ENCODE results near the gene FNTB. TPM values are rescaled to one million over a fixed set of nuclear protein-coding genes. Genes with fewer than 3 reads are reported as not detected.
A peak's percentile ranks its signal among the peaks of the same experiment; 100 is the strongest.

The FNTB gene
- total and polyA plus RNA-seq, 2 of the 8 experiments (the other 6 are each of a cell fraction or from before 2014, with no cell fraction given) = 16.0 to 20.7 TPM

DNA sequence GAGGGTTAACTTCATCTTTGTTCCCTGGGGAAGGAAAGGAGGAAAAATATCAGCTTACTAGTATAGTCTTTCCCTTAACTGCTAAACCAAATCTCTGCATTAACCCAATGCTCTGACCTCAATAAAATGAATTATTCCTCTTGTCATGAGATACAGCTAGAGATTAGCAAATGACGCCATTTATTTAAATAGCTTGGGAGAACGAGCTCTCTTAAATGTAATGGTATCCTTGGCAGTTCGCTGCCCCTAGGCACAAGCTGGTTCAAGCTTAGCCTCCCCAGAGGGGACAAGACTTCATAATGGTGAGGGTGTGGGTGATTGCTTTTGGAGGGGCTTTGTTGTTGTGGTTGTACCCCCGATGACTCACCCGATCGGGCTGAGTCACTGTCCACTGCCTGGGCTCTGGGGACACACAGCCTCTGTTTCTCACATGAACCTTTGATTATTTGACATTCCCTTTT, 19.6 kb downstream of the FNTB start:
- H3K56ac ChIP-seq (replicated peaks; ENCODE audit: insufficient read length, low read depth, low read length) = no peak overlapping the region
- H2AFZ ChIP-seq (ENCODE audit: low read length) = no peak overlapping the region
- no peak for DNase-seq (ENCODE audit: low read depth in 1 of 2, low spot score in 2 of 2)
- H3K27me3 ChIP-seq (replicated peaks in 1 of 4; ENCODE audit: control insufficient read depth in 3 of 4, extremely low read depth in 1 of 4, insufficient read depth in 3 of 4, low read length in 3 of 4) = no peaks in the 10 kb centered on the region
- no peak overlapping the region for H2BK5ac ChIP-seq (ENCODE audit: low read depth, low read length)
- H3K23me2 ChIP-seq (ENCODE audit: low read depth, low read length) = no peaks in the 10 kb centered on the region; the same call in 1 of the 2 replicates
- H2AK5ac ChIP-seq (ENCODE audit: low read depth, low read length) = no peak overlapping the region
- H3K4me2 ChIP-seq (ENCODE audit: insufficient read depth in 1 of 2, low read depth in 2 of 2, low read length in 2 of 2) = no peak overlapping the region
- H3K9ac ChIP-seq (replicated peaks in 1 of 4; ENCODE audit: extremely low read depth in 1 of 4, low read depth in 3 of 4, low read length in 3 of 4) = no peak overlapping the region
- 92% methylated on average over 6 of the region's 6 CpGs; no CpG with 5 or more reads in 1 of the 2 experiments for WGBS, 2 experiments (ENCODE audit: extremely low coverage in 1 of 2, insufficient coverage in 1 of 2, insufficient read length in 1 of 2, insufficient replicate concordance in 2 of 2, low coverage in 1 of 2, low lambda C conversion rate in 2 of 2, missing lambda C conversion rate in 1 of 2)
- H4K5ac ChIP-seq (ENCODE audit: insufficient read length, low read depth, low read length) = no peak overlapping the region
- no peak overlapping the region for H3K4ac ChIP-seq (replicated peaks; ENCODE audit: insufficient read length, low read depth, low read length)
- H3K4me3 ChIP-seq (ENCODE audit: extremely low read depth in 1 of 4, insufficient read depth in 2 of 4, low read depth in 3 of 4, low read length in 4 of 4) = no peak overlapping the region
- H4K8ac ChIP-seq (ENCODE audit: extremely low read depth, insufficient read depth, low read length) = no peak overlapping the region
- no peak for TF ChIP-seq PHF8 (conservative IDR thresholded peaks at IDR 0.05; ENCODE audit: low read depth, low read length)
- no peak for TF ChIP-seq SRF (IDR thresholded peaks at IDR 0.05; ENCODE audit: low read depth, low read length)
- no peak for TF ChIP-seq TBP (IDR thresholded peaks at IDR 0.05; ENCODE audit: low read depth, low read length)
- no peak for TF ChIP-seq NRF1 (IDR thresholded peaks at IDR 0.05; ENCODE audit: low read depth, low read length)
- TF ChIP-seq SIX5 (IDR thresholded peaks at IDR 0.05; ENCODE audit: low read depth, low read length) = no peak
- no peak for TF ChIP-seq SP4 (IDR thresholded peaks at IDR 0.05; ENCODE audit: low read length)
- TF ChIP-seq JUN (IDR thresholded peaks at IDR 0.05; ENCODE audit: low read depth, low read length) = no peak
- no peak for TF ChIP-seq CEBPB (IDR thresholded peaks at IDR 0.05; ENCODE audit: low read depth, low read length)
- no peak for TF ChIP-seq BRCA1 (IDR thresholded peaks at IDR 0.05; ENCODE audit: low read depth, low read length)
- TF ChIP-seq GTF2F1 (IDR thresholded peaks at IDR 0.05; ENCODE audit: borderline replicate concordance, low read depth, low read length) = no peak
- TF ChIP-seq HDAC6 (IDR thresholded peaks at IDR 0.05; ENCODE audit: low read depth, low read length) = no peak
- no peak overlapping the region for H2BK15ac ChIP-seq (ENCODE audit: low read length)
- no peak overlapping the region for H3K23ac ChIP-seq (ENCODE audit: insufficient read length)
- H2BK12ac ChIP-seq (ENCODE audit: low read depth, low read length) = no peak overlapping the region
- H3K9me3 ChIP-seq (ENCODE audit: insufficient read depth in 2 of 2, low read depth in 1 of 2, low read length in 1 of 2) = no peaks in the 10 kb centered on the region
- peaks cover 0 to 4% (median 0%) of the 10 kb centered on the region in 4 experiments; a peak in 4 of 7 replicates for H3K4me1 ChIP-seq (replicated peaks in 1 of 4; ENCODE audit: control insufficient read depth in 3 of 4, insufficient read depth in 4 of 4, low read length in 3 of 4)
- H3K79me2 ChIP-seq (ENCODE audit: control insufficient read depth in 1 of 2, insufficient read depth in 2 of 2, low read length in 2 of 2) = no peaks in the 10 kb centered on the region
- no peak overlapping the region for H3K14ac ChIP-seq (ENCODE audit: insufficient read length)
- ChIA-PET POLR2A (ENCODE audit: partially characterized antibody) (no interaction called here), CTCF (ENCODE audit: partially characterized antibody) (interaction anchor here (1.1 to 2.3 kb wide), 6 partner anchors 8 to 116 kb away, joined by 3 to 8 read pairs (median 4); no protein-coding TSS in a partner anchor)
- no peak overlapping the region for H2BK120ac ChIP-seq (replicated peaks; ENCODE audit: low read depth, low read length)
- H3K36me3 ChIP-seq (ENCODE audit: control insufficient read depth in 2 of 4, insufficient read depth in 4 of 4, low read length in 3 of 4) = no peaks in the 10 kb centered on the region
- peak overlapping the region; percentile 11 for H4K91ac ChIP-seq (replicated peaks; ENCODE audit: insufficient read length, low read length)
- H2BK20ac ChIP-seq (ENCODE audit: low read length) = no peak overlapping the region
- H3K18ac ChIP-seq (ENCODE audit: extremely low read depth, low read length) = no peak overlapping the region
- H3K27ac ChIP-seq (ENCODE audit: low read depth, low read length) = no peak overlapping the region
- no peaks in the 10 kb centered on the region; the same call in 1 of the 2 replicates for H3K79me1 ChIP-seq (ENCODE audit: low read depth, low read length)
- no peak for FAIRE-seq
- no peaks in the 10 kb centered on the region for H4K20me1 ChIP-seq (replicated peaks in 1 of 2; ENCODE audit: control insufficient read depth in 1 of 2, insufficient read depth in 2 of 2, low read length in 2 of 2)
